ENCODE measurements around the gene RPGRIP1.

The RPGRIP1 gene

GRCh38 chr14:21279783-21280182, at the start of gene RPGRIP1:
TSS of gene RPGRIP1 (plus strand) at chr14:21280083. CDS start at chr14:21287977, 7,894 bp downstream.
- Histone ChIP-seq H3K27me3 (ENCODE audit: control insufficient read depth, low read length) (no peaks in the 10 kb centered on the region), H3K4me3 (ENCODE audit: low read length) (no peak within 1 kb of the TSS), H3K79me2 (ENCODE audit: control insufficient read depth, low read length) (no peaks in the 10 kb centered on the region), H3K9me2 (replicated peaks; ENCODE audit: control insufficient read depth, low read length) (no peaks in the 10 kb centered on the region), H3K36me3 (ENCODE audit: control insufficient read depth, low read length) (no peaks in the 10 kb centered on the region), H3K4me2 (ENCODE audit: low read length) (no peak within 1 kb of the TSS), H3F3A (ENCODE audit: control insufficient read depth, insufficient read depth) (peaks cover 6% of the 10 kb centered on the region), H3K27ac (ENCODE audit: low read depth, low read length) (no peak within 1 kb of the TSS), H3K9me3 (ENCODE audit: control insufficient read depth, insufficient read depth, low read length) (no peaks in the 10 kb centered on the region), H3K4me1 (ENCODE audit: control insufficient read depth, low read length) (peaks cover 15% of the 10 kb centered on the region), H4K20me1 (ENCODE audit: control insufficient read depth, insufficient read depth, low read depth, low read length) (no peaks in the 10 kb centered on the region)
- TF ChIP-seq CTCF (IDR thresholded peaks at IDR 0.05; ENCODE audit: low read depth, low read length, poor library complexity, severe bottlenecking), result no peak
- TF ChIP-seq EZH2phosphoT487 (IDR thresholded peaks at IDR 0.05; ENCODE audit: borderline replicate concordance, low read length), result no peak

- Histone ChIP-seq H3K4me3 (ENCODE audit: low read length) (no peak overlapping the region), H3F3A (ENCODE audit: control insufficient read depth, insufficient read depth) (peaks cover 66% of the 10 kb centered on the region), H3K79me2 (ENCODE audit: control insufficient read depth, low read length) (peaks cover 100% of the 10 kb centered on the region), H3K9me3 (ENCODE audit: control insufficient read depth, insufficient read depth, low read length) (no peaks in the 10 kb centered on the region), H3K36me3 (ENCODE audit: control insufficient read depth, low read length) (peaks cover 100% of the 10 kb centered on the region), H3K4me2 (ENCODE audit: low read length) (no peak overlapping the region), H3K4me1 (ENCODE audit: control insufficient read depth, low read length) (no peaks in the 10 kb centered on the region), H4K20me1 (ENCODE audit: control insufficient read depth, insufficient read depth, low read depth, low read length) (peaks cover 64% of the 10 kb centered on the region), H3K27ac (ENCODE audit: low read depth, low read length) (no peak overlapping the region), H3K27me3 (ENCODE audit: control insufficient read depth, low read length) (no peaks in the 10 kb centered on the region), H3K9me2 (replicated peaks; ENCODE audit: control insufficient read depth, low read length) (no peaks in the 10 kb centered on the region)
- TF ChIP-seq CTCF (IDR thresholded peaks at IDR 0.05; ENCODE audit: low read depth, low read length, poor library complexity, severe bottlenecking) (no peak), EZH2phosphoT487 (IDR thresholded peaks at IDR 0.05; ENCODE audit: borderline replicate concordance, low read length) (no peak)
Measured at GRCh38 chr14:21231020-21231652, 48.7 kb upstream of the RPGRIP1 start.

GRCh38 chr14:21233457-21234076, 46.3 kb upstream of the RPGRIP1 start:
- Histone ChIP-seq H3K9me2 (replicated peaks; ENCODE audit: control insufficient read depth, low read length) (no peaks in the 10 kb centered on the region), H3F3A (ENCODE audit: control insufficient read depth, insufficient read depth) (peaks cover 65% of the 10 kb centered on the region), H3K36me3 (ENCODE audit: control insufficient read depth, low read length) (peaks cover 100% of the 10 kb centered on the region), H3K79me2 (ENCODE audit: control insufficient read depth, low read length) (peaks cover 100% of the 10 kb centered on the region), H3K9me3 (ENCODE audit: control insufficient read depth, insufficient read depth, low read length) (no peaks in the 10 kb centered on the region), H3K27me3 (ENCODE audit: control insufficient read depth, low read length) (no peaks in the 10 kb centered on the region), H3K4me3 (ENCODE audit: low read length) (no peak overlapping the region), H3K4me2 (ENCODE audit: low read length) (no peak overlapping the region), H3K27ac (ENCODE audit: low read depth, low read length) (no peak overlapping the region), H4K20me1 (ENCODE audit: control insufficient read depth, insufficient read depth, low read depth, low read length) (peaks cover 71% of the 10 kb centered on the region), H3K4me1 (ENCODE audit: control insufficient read depth, low read length) (no peaks in the 10 kb centered on the region)
- peak; percentile 32 for TF ChIP-seq CTCF (IDR thresholded peaks at IDR 0.05; ENCODE audit: low read depth, low read length, poor library complexity, severe bottlenecking)
- no peak for TF ChIP-seq EZH2phosphoT487 (IDR thresholded peaks at IDR 0.05; ENCODE audit: borderline replicate concordance, low read length)

Measured in DOHH2 (cell line).